ENCODE measurements around the gene TMPRSS4. TPM values are rescaled to one million over a fixed set of nuclear protein-coding genes. Genes with fewer than 3 reads are reported as not detected.

The TMPRSS4 gene
- total RNA-seq, 2 donors from 2014 or later, result 0.19 TPM; not detected in 1

DNA sequence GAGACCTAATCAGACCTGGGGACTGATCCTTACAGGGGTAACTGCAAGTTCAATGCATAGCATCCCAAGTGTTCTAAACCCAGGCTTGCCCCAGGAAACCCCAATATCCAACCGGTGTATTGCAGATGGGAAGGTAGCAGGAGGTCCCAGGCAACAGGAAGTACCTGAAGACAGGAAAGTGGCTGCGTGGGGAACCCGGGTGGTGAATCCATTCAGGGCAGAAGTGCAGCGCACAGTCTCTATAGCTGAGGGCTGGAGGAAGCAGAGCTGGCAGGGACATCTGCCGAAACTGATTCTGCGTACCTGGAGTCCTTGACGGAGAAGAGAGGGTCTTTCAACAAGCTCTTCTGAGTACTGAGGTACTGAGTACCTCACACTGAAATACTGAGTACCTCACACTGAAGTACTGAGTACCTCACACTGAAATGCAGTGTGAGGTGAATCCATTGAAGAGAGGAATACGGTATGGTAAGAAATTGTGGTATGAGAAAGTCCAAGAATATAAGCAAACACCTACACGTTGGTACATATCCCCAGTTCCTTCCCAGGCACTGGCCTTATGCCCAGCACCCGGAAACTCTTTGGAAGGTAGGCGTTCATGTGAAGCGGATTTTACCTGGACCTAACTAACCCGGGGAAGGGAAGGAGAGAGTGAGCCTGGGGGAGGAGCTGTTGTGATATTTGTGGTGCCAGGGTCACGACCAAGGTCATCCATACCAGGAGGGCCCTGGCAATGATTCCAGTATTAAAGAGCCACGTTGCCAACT is 55.7 kb downstream of the TMPRSS4 start:
- Mint-ChIP-seq H3K9me3 (no peaks in the 10 kb centered on the region), H3K4me1 (ENCODE audit: low read depth in 2 of 2) (no peaks in the 10 kb centered on the region), H3K36me3 (no peaks in the 10 kb centered on the region), H3K27ac (no peak overlapping the region), H3K4me3 (no peak overlapping the region), H3K27me3 (peaks cover 28 to 32% of the 10 kb centered on the region in 2 donors)
- ATAC-seq (no peak), DNase-seq (ENCODE audit: low spot score) (peak; percentile 44)

- H3K9me3 Mint-ChIP-seq, result no peaks in the 10 kb centered on the region
- no peak overlapping the region for H3K27ac Mint-ChIP-seq
- H3K36me3 Mint-ChIP-seq, result no peaks in the 10 kb centered on the region
- ATAC-seq (no peak), DNase-seq (ENCODE audit: low spot score) (peak; percentile 52)
- no peaks in the 10 kb centered on the region for H3K4me1 Mint-ChIP-seq (ENCODE audit: low read depth in 2 of 2)
- peaks cover 28 to 35% of the 10 kb centered on the region in 2 donors for H3K27me3 Mint-ChIP-seq
- H3K4me3 Mint-ChIP-seq, result no peak overlapping the region
Measured at GRCh38 chr11:118133816-118134215, 56.9 kb downstream of the TMPRSS4 start.

GRCh38 chr11:118135051-118135795 is 58.3 kb downstream of the TMPRSS4 start:
- Mint-ChIP-seq H3K27ac (no peak overlapping the region), H3K9me3 (no peaks in the 10 kb centered on the region), H3K4me1 (ENCODE audit: low read depth in 2 of 2) (no peaks in the 10 kb centered on the region)

DNA sequence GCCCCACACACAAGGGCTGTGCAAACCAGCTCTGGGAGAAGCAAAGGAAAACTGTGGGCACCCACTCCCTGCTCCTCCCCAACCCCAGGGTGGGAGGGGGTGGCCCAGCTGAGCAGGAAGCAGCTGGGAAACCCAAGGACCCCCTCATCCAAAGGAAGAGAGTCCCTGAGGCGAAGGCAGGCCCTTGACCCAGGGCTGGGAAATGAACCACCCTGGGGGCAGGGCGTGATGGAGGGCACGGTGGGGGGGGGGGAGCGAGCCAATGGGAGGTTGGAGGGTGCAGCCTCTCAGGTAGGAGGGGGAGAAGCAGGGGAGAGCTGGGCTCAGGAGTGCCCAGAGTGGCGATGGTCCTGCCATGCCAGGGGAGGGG is 58.9 kb downstream of the TMPRSS4 start:
- no peak overlapping the region for H3K4me3 Mint-ChIP-seq
- no peaks in the 10 kb centered on the region for H3K4me1 Mint-ChIP-seq (ENCODE audit: low read depth in 2 of 2)
- no peak for ATAC-seq
- H3K27ac Mint-ChIP-seq, result no peak overlapping the region
- H3K27me3 Mint-ChIP-seq, result peaks cover 34 to 41% of the 10 kb centered on the region in 2 donors
- H3K9me3 Mint-ChIP-seq, result no peaks in the 10 kb centered on the region
- no peaks in the 10 kb centered on the region for H3K36me3 Mint-ChIP-seq
- DNase-seq (ENCODE audit: low spot score), result peak; percentile 46

More at GRCh38 chr11:118135051-118135795, 58.3 kb downstream of the TMPRSS4 start:
- no peak overlapping the region for H3K4me3 Mint-ChIP-seq
- H3K27me3 Mint-ChIP-seq, result peaks cover 28 to 36% of the 10 kb centered on the region in 2 donors
- no peaks in the 10 kb centered on the region for H3K36me3 Mint-ChIP-seq
- ATAC-seq (no peak), DNase-seq (ENCODE audit: low spot score) (peak; percentile 40)

GRCh38 chr11:118136341-118136740 is 59.5 kb downstream of the TMPRSS4 start:
- Mint-ChIP-seq H3K4me3 (no peak overlapping the region), H3K9me3 (no peaks in the 10 kb centered on the region), H3K27me3 (peaks cover 32 to 39% of the 10 kb centered on the region in 2 donors), H3K36me3 (no peaks in the 10 kb centered on the region), H3K4me1 (ENCODE audit: low read depth in 2 of 2) (no peaks in the 10 kb centered on the region), H3K27ac (no peak overlapping the region)
- DNase-seq (ENCODE audit: low spot score) (no peak), ATAC-seq (no peak)

GRCh38 chr11:118136801-118137200 is 59.9 kb downstream of the TMPRSS4 start:
- ATAC-seq (no peak), DNase-seq (ENCODE audit: low spot score) (peak; percentile 48)
- Mint-ChIP-seq H3K27ac (no peak overlapping the region), H3K4me1 (ENCODE audit: low read depth in 2 of 2) (no peaks in the 10 kb centered on the region), H3K36me3 (no peaks in the 10 kb centered on the region), H3K4me3 (no peak overlapping the region), H3K9me3 (no peaks in the 10 kb centered on the region), H3K27me3 (peaks cover 34 to 41% of the 10 kb centered on the region in 2 donors)

- Mint-ChIP-seq H3K36me3 (no peaks in the 10 kb centered on the region), H3K4me3 (no peak overlapping the region), H3K4me1 (ENCODE audit: low read depth in 2 of 2) (peaks cover 0 to 4% of the 10 kb centered on the region in 2 donors), H3K9me3 (no peaks in the 10 kb centered on the region), H3K27me3 (peaks cover 46 to 63% of the 10 kb centered on the region in 2 donors), H3K27ac (no peak overlapping the region)
- ATAC-seq (no peak), DNase-seq (ENCODE audit: low spot score) (peak; percentile 40)
Measured at GRCh38 chr11:118138839-118139420, 62.1 kb downstream of the TMPRSS4 start.

- DNase-seq (ENCODE audit: low spot score), result peak; percentile 12
- H3K36me3 Mint-ChIP-seq, result no peaks in the 10 kb centered on the region
- peaks cover 0 to 4% of the 10 kb centered on the region in 2 donors for H3K4me1 Mint-ChIP-seq (ENCODE audit: low read depth in 2 of 2)
- ATAC-seq, result no peak
- H3K4me3 Mint-ChIP-seq, result no peak overlapping the region
- H3K9me3 Mint-ChIP-seq, result no peaks in the 10 kb centered on the region
- peaks cover 46 to 65% of the 10 kb centered on the region in 2 donors for H3K27me3 Mint-ChIP-seq
- no peak overlapping the region for H3K27ac Mint-ChIP-seq
Measured at GRCh38 chr11:118139578-118139977, 62.7 kb downstream of the TMPRSS4 start.

- peaks cover 49 to 62% of the 10 kb centered on the region in 2 donors for H3K27me3 Mint-ChIP-seq
- no peak overlapping the region for H3K4me3 Mint-ChIP-seq
- H3K36me3 Mint-ChIP-seq, result no peaks in the 10 kb centered on the region
- no peak overlapping the region for H3K27ac Mint-ChIP-seq
- ATAC-seq, result no peak
- peaks cover 0 to 8% of the 10 kb centered on the region in 2 donors for H3K4me1 Mint-ChIP-seq (ENCODE audit: low read depth in 2 of 2)
- no peaks in the 10 kb centered on the region for H3K9me3 Mint-ChIP-seq
- peak; percentile 3 for DNase-seq (ENCODE audit: low spot score)
Measured at GRCh38 chr11:118142081-118142480, 65.2 kb downstream of the TMPRSS4 start.

DNA sequence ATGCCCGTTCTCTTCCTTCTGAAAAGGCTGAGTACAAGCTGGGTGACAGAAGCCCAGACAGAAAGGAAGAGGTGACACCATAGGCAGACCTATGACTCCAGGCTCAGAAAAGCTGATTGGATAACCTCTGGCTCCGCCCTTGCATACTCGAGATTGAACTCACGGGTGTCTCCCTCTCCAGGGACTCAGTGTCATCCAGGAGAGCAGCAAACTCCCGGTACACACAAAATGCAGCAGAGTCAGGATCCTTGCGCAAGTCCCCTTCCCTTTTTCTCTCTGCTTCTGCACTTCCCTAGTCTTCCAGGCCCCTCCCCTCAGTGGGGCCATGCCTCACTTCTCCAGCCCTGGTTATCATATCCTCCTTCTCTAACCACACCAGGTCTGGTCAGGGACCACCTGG is 65.9 kb downstream of the TMPRSS4 start:
- H3K4me3 Mint-ChIP-seq, result no peak overlapping the region
- ATAC-seq (no peak), DNase-seq (ENCODE audit: low spot score) (peak; percentile 20)
- H3K4me1 Mint-ChIP-seq (ENCODE audit: low read depth in 2 of 2), result peaks cover 0 to 8% of the 10 kb centered on the region in 2 donors
- H3K9me3 Mint-ChIP-seq, result no peaks in the 10 kb centered on the region
- H3K36me3 Mint-ChIP-seq, result no peaks in the 10 kb centered on the region
- peaks cover 49 to 62% of the 10 kb centered on the region in 2 donors for H3K27me3 Mint-ChIP-seq
- H3K27ac Mint-ChIP-seq, result no peak overlapping the region

GRCh38 chr11:118143661-118144185 is 66.8 kb downstream of the TMPRSS4 start:
- H3K36me3 Mint-ChIP-seq, result no peaks in the 10 kb centered on the region
- DNase-seq (ENCODE audit: low spot score) (peak; percentile 16), ATAC-seq (no peak)
- H3K4me1 Mint-ChIP-seq (ENCODE audit: low read depth in 2 of 2), result peaks cover 0 to 8% of the 10 kb centered on the region in 2 donors
- H3K4me3 Mint-ChIP-seq, result no peak overlapping the region
- H3K9me3 Mint-ChIP-seq, result no peaks in the 10 kb centered on the region
- H3K27ac Mint-ChIP-seq, result no peak overlapping the region
- H3K27me3 Mint-ChIP-seq, result peaks cover 48 to 54% of the 10 kb centered on the region in 2 donors

- peak overlapping the region; percentile 78 for H3K4me3 Mint-ChIP-seq
- H3K27me3 Mint-ChIP-seq, result peaks cover 45 to 47% of the 10 kb centered on the region in 2 donors
- H3K4me1 Mint-ChIP-seq (ENCODE audit: low read depth in 2 of 2), result peaks cover 0 to 8% of the 10 kb centered on the region in 2 donors
- no peaks in the 10 kb centered on the region for H3K9me3 Mint-ChIP-seq
- DNase-seq (ENCODE audit: low spot score) (peak; percentile 12), ATAC-seq (no peak)
- no peaks in the 10 kb centered on the region for H3K36me3 Mint-ChIP-seq
- H3K27ac Mint-ChIP-seq, result no peak overlapping the region
Measured at GRCh38 chr11:118144301-118145268, 67.7 kb downstream of the TMPRSS4 start.

All from natural killer cell treated with Interleukin-12 subunit alpha and Interleukin-12 subunit beta and Interleukin-15 and Interleukin-18, amount 100 ng/mL, for 72 hours (primary cell).